PC-9 (cell line): ENCODE results near the gene UPK2.

Experiments
- CTCF ChIP-seq: fragments of 200-600 bp; sonication (generic); conservative IDR thresholded peaks from 2 replicates; pipeline ENCODE4 v1.6.1; 2017; ENCODE audit warnings: mixed run types, antibody characterized with exemption, mild to moderate bottlenecking, moderate library complexity
- EZH2 ChIP-seq: fragments of 200-600 bp; sonication (generic); IDR thresholded peaks from 2 replicates; pipeline ENCODE4 v1.8.0; 2017; ENCODE audit warnings: antibody characterized with exemption, low read depth

- no peak for TF ChIP-seq CTCF
- no peak for TF ChIP-seq EZH2
These were observed 39.9 kb upstream of the UPK2 start for GRCh38 chr11:118915941-118916841.
